Esophagus muscularis mucosa (tissue), 4 donors: ENCODE measurements around the gene CCDC74A. TPM values are rescaled to one million over a fixed set of nuclear protein-coding genes. Genes with fewer than 3 reads are reported as not detected.
"Not testable (repeated sequence)": the region's sequence is repeated elsewhere in the genome, so short reads cannot be mapped to it uniquely, and the experiment has no call there.

Experiments used
- DNase-seq: peaks from one replicate; pipeline ENCODE4 v3.0.0-alpha.2; 2017; ENCODE audit errors: extremely low spot score
- H3K27ac ChIP-seq, 4 donors: fragments of 200-600 bp; sonication (generic); replicated peaks in 1 of 4; 1 replicate in 3 of 4; 2 replicates in 1 of 4; pipeline ENCODE4 v1.5.1; 2016 to 2019; ENCODE audit warnings: mild to moderate bottlenecking in 1 of 4
- H3K27me3 ChIP-seq, 4 donors: fragments of 200-600 bp; sonication (generic); one replicate each; pipeline versions ENCODE4 v1.5.1 to v1.6.0; 2016 to 2019
- H3K36me3 ChIP-seq, 4 donors: fragments of 200-600 bp; sonication (generic); one replicate each; pipeline ENCODE4 v1.5.1; 2016 to 2019
- H3K4me1 ChIP-seq, 4 donors: fragments of 200-600 bp; sonication (generic); one replicate each; pipeline ENCODE4 v1.5.1; 2016 to 2019
- H3K4me3 ChIP-seq, 4 donors: fragments of 200-600 bp; sonication (generic); 1 replicate in 2 of 4; 2 replicates in 2 of 4; pipeline ENCODE4 v1.5.1; 2016 to 2019; ENCODE audit warnings: mild to moderate bottlenecking in 4 of 4, moderate library complexity in 1 of 4
- H3K9me3 ChIP-seq, 4 donors: fragments of 200-600 bp; sonication (generic); 1 replicate in 3 of 4; 2 replicates in 1 of 4; pipeline ENCODE4 v1.5.1; 2016 to 2019
- EP300 ChIP-seq: sonication (generic); formaldehyde crosslinking; IDR thresholded peaks from one replicate; pipeline ENCODE4 v1.6.1; 2017; ENCODE audit warnings: antibody characterized with exemption
- POLR2A ChIP-seq: fragments of 450-650 bp; IDR thresholded peaks from one replicate; pipeline ENCODE4 v1.6.1; 2017; ENCODE audit warnings: antibody characterized with exemption, moderate library complexity, mild to moderate bottlenecking, low read depth
- POLR2AphosphoS5 ChIP-seq, 2 donors: sonication (generic); formaldehyde crosslinking; IDR thresholded peaks; one replicate each; pipeline ENCODE4 v1.6.1; 2017; ENCODE audit warnings: antibody characterized with exemption in 2 of 2
- WGBS: methylation state at CpG from one replicate; pipeline ENCODE4 v1.1.5; 2018; 5-methylcytosine and 5-hydroxymethylcytosine counted together
- intact Hi-C: fragments of 100-400 bp; cut with DNase I; formaldehyde crosslinking; loops from one replicate; pipeline ENCODE4 v1.15.1; 2023
- total RNA-seq, 4 donors: library from RNA; depleted of rRNA; stranded (reverse); fragments of >200 nt; gene quantifications; one replicate each; pipeline versions ENCODE4 v1.1.0 to v1.2.1, GENCODE V29; 2016
- TF ChIP-seq, protein P1 (sequence below), 3 experiments: fragments of 200-600 bp in 2 of 3; fragments of 450-650 bp in 1 of 3; sonication (generic) in 2 of 3; IDR thresholded peaks; one replicate each; pipeline ENCODE4 v1.5.1; 2017 to 2019; ENCODE audit warnings: antibody characterized with exemption in 3 of 3, mild to moderate bottlenecking in 2 of 3, moderate library complexity in 1 of 3

CCDC74A gene
- total RNA-seq, 4 donors from 2014 or later, result 4.2 to 8.5 (median 7.2) TPM

DNA sequence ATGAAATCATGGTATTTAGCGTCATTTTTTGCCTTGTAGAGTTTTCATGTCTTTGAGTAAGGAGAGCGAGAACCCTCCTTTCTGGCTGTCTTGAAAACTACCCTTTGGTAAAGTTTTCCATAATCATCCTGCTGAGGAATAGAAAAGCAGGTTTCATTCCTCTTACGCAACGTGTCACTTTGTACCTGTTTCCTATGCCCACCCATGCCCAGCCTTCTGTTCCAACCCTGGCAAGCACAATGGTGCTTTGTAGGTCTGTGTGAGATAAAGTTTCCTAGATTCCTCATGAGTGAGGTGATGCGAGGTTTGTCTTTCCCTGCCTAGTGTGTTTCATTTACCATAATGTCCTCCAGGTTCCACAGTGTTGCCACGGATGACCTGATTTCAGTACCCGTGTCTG, 29.3 kb downstream of the CCDC74A start:
- WGBS, result 94% methylated on average over 7 of the region's 7 CpGs
- no peak for DNase-seq
- no peaks in the 10 kb centered on the region for H3K4me1 ChIP-seq
- TF ChIP-seq POLR2AphosphoS5 (IDR thresholded peaks at IDR 0.05) (no peak), POLR2A (no peak), EP300 (no peak)
- TF ChIP-seq, protein P1, sequence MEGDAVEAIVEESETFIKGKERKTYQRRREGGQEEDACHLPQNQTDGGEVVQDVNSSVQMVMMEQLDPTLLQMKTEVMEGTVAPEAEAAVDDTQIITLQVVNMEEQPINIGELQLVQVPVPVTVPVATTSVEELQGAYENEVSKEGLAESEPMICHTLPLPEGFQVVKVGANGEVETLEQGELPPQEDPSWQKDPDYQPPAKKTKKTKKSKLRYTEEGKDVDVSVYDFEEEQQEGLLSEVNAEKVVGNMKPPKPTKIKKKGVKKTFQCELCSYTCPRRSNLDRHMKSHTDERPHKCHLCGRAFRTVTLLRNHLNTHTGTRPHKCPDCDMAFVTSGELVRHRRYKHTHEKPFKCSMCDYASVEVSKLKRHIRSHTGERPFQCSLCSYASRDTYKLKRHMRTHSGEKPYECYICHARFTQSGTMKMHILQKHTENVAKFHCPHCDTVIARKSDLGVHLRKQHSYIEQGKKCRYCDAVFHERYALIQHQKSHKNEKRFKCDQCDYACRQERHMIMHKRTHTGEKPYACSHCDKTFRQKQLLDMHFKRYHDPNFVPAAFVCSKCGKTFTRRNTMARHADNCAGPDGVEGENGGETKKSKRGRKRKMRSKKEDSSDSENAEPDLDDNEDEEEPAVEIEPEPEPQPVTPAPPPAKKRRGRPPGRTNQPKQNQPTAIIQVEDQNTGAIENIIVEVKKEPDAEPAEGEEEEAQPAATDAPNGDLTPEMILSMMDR (IDR thresholded peaks at IDR 0.05), result no peak
- H3K27ac ChIP-seq, result no peak overlapping the region
- no peaks in the 10 kb centered on the region for H3K9me3 ChIP-seq
- intact Hi-C loops, result no loop called here
- H3K4me3 ChIP-seq, result no peak overlapping the region
- no peaks in the 10 kb centered on the region for H3K36me3 ChIP-seq
- H3K27me3 ChIP-seq, result peaks cover 0 to 8% (median 0%) of the 10 kb centered on the region in 4 donors

DNA sequence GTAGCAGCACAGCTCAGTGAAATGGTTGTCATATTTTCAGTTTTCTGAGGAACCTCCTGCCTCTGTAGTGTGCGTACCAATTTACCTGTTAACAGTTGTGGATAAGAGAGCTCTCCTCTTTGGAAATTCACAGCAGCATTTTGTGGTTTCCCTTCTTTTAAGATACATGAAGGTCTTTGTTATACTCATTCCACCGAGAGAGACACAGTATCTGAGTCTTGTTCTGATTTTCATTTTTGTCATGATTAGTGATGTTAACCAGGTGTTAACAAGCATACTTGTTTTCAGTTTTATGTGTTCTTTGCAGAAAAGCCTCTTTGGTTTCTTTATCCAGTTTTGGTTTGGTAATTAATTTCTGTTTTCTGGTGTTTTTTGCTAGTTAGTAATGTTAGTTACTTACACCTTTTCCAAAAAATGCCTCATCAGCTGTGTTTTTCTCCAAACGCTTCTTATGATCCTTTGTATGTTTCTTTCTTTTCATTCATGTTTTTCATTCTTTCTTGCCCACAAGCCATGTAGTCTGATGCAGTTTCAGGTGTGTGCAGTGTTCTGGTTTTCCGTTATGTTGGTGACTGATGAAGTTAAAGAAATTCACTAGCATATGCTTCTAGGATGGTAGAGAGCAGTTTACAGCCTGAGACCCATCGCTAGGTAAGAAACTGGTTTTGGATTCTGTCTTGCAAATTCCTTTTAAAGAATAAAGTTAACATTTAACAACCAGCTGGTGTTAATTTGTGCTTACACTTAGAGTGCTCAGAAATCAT, 30.1 kb downstream of the CCDC74A start:
- Histone ChIP-seq H3K27ac (no peak overlapping the region), H3K36me3 (no peaks in the 10 kb centered on the region), H3K27me3 (peaks cover 0 to 8% (median 0%) of the 10 kb centered on the region in 4 donors), H3K9me3 (no peaks in the 10 kb centered on the region), H3K4me1 (no peaks in the 10 kb centered on the region), H3K4me3 (no peak overlapping the region)
- 80% methylated on average over 5 of the region's 5 CpGs for WGBS
- TF ChIP-seq POLR2A (no peak), POLR2AphosphoS5 (IDR thresholded peaks at IDR 0.05) (no peak), EP300 (no peak)
- TF ChIP-seq, protein P1 (IDR thresholded peaks at IDR 0.05), result no peak
- intact Hi-C loops, result no loop called here
- DNase-seq, result no peak

DNA sequence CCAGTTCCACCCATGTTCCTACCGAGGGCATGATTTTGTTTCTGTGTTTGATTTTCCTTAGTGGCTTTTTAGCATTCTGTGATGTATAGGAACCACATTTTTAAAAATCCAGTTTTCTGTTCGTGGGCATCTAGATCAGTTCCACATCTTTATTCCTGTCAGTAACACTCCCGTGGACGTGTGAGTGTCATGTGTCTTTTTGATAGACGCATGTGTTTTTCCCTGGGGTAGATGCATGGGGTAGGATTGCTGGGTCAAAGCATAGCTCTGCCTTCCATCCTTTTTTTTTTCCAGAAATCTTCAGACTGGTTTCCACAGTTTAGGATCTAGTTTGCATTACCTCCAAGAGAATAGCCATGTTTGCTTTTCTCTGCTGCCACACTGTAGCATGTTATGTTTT, 38.7 kb downstream of the CCDC74A start:
- TF ChIP-seq, protein P1 (IDR thresholded peaks at IDR 0.05), result no peak
- TF ChIP-seq EP300 (no peak), POLR2AphosphoS5 (IDR thresholded peaks at IDR 0.05) (no peak), POLR2A (no peak)
- Histone ChIP-seq H3K27ac (no peak overlapping the region), H3K9me3 (no peaks in the 10 kb centered on the region), H3K4me1 (no peaks in the 10 kb centered on the region), H3K4me3 (no peak overlapping the region), H3K36me3 (no peaks in the 10 kb centered on the region), H3K27me3 (peaks cover 0 to 4% (median 0%) of the 10 kb centered on the region in 4 donors)
- intact Hi-C loops, result no loop called here
- DNase-seq, result no peak
- WGBS, result 97% methylated on average over 5 of the region's 5 CpGs

DNA sequence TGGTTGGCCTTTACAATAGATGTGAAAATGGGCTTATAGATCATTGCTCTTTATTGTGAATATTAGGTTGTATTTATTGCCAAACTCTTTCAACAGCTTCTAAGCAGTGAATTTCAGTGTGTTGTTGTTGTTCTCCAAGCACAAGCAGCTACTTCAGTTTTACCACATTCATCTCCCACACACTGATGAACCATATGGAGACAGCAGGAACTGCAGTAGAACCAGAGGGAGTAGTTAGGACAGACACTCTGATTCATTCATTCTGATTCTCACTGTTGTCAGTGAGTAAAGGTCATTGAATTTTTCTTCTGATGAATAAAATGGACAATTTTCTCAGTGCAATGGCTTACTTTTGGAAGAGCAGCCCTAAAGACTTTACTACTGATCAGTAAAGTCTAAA, 40.2 kb downstream of the CCDC74A start:
- H3K4me1 ChIP-seq, result no peaks in the 10 kb centered on the region
- intact Hi-C loops, result no loop called here
- TF ChIP-seq POLR2A, result no peak
- TF ChIP-seq EP300, result no peak
- H3K4me3 ChIP-seq, result no peak overlapping the region
- H3K36me3 ChIP-seq, result no peaks in the 10 kb centered on the region
- no peak overlapping the region for H3K27ac ChIP-seq
- no peak for DNase-seq
- no peaks in the 10 kb centered on the region for H3K9me3 ChIP-seq
- H3K27me3 ChIP-seq, result peaks cover 0 to 4% (median 0%) of the 10 kb centered on the region in 4 donors

- WGBS, result 46% methylated on average over 1 of the region's 1 CpG
These were observed 40.7 kb downstream of the CCDC74A start for GRCh38 chr2:131568401-131568800.

DNA sequence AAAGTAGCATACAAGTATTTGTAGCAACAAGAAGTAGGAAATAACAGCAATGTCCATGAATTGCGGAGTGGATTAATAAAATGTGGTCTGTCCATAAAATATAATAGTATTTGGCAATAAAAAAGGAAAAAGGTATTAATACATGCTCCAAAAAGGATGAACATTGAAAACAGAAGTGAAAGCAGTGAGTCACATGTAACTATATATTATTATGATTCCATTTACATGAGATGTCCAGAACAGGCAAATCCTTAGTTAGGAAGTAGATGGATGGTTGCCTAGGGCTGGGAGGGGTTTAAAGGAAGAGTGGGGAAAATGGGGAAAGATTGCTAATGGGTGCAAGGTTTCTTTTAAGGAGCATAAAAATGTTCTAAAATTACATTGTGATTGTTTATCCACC, 44.5 kb downstream of the CCDC74A start:
- no peaks in the 10 kb centered on the region for H3K9me3 ChIP-seq
- 100% methylated on average over 1 of the region's 1 CpG for WGBS
- H3K36me3 ChIP-seq, result no peaks in the 10 kb centered on the region
- H3K27me3 ChIP-seq, result no peaks in the 10 kb centered on the region
- H3K4me1 ChIP-seq, result no peaks in the 10 kb centered on the region
- intact Hi-C loops, result no loop called here
- TF ChIP-seq POLR2AphosphoS5 (IDR thresholded peaks at IDR 0.05) (no peak), EP300 (no peak), POLR2A (no peak)
- TF ChIP-seq, protein P1 (IDR thresholded peaks at IDR 0.05), result no peak
- no peak overlapping the region for H3K4me3 ChIP-seq
- no peak overlapping the region for H3K27ac ChIP-seq
- DNase-seq, result no peak

More at GRCh38 chr2:131568401-131568800, 40.7 kb downstream of the CCDC74A start:
- H3K4me3 ChIP-seq, H3K27ac ChIP-seq, H3K36me3 ChIP-seq, H3K27me3 ChIP-seq, intact Hi-C loops, H3K9me3 ChIP-seq, DNase-seq, H3K4me1 ChIP-seq: not testable (repeated sequence)
